Osteocyte (in vitro differentiated cells): Measurements from ENCODE around the gene KCTD20. TPM values are rescaled to one million over a fixed set of nuclear protein-coding genes. Genes with fewer than 3 reads are reported as not detected.
"Not testable (repeated sequence)": the region's sequence is repeated elsewhere in the genome, so short reads cannot be mapped to it uniquely, and the experiment has no call there.

Source experiments
- DNase-seq: peaks from one replicate; pipeline ENCODE4 v3.0.0; 2021; ENCODE audit warnings: mixed read lengths; ENCODE audit not compliant: unreplicated experiment; ENCODE audit errors: extremely low spot score
- H3K27ac Mint-ChIP-seq: one replicate; pipeline ENCODE4 v1.8.0; 2021; ENCODE audit warnings: mild to moderate bottlenecking, mixed read lengths; ENCODE audit not compliant: unreplicated experiment
- H3K27me3 Mint-ChIP-seq: one replicate; pipeline ENCODE4 v1.8.0; 2021; ENCODE audit warnings: mixed read lengths; ENCODE audit not compliant: unreplicated experiment
- H3K36me3 Mint-ChIP-seq: one replicate; pipeline ENCODE4 v1.8.0; 2021; ENCODE audit warnings: mixed read lengths; ENCODE audit not compliant: unreplicated experiment
- H3K4me1 Mint-ChIP-seq: one replicate; pipeline ENCODE4 v1.8.0; 2021; ENCODE audit warnings: mixed read lengths; ENCODE audit not compliant: unreplicated experiment
- H3K4me3 Mint-ChIP-seq: one replicate; pipeline ENCODE4 v1.8.0; 2021; ENCODE audit warnings: mild to moderate bottlenecking, moderate library complexity, mixed read lengths; ENCODE audit not compliant: unreplicated experiment
- H3K9me3 Mint-ChIP-seq: one replicate; pipeline ENCODE4 v1.8.0; 2021; ENCODE audit warnings: mixed read lengths; ENCODE audit not compliant: unreplicated experiment
- CTCF ChIP-seq: fragments of 200-600 bp; sonication (generic); IDR thresholded peaks from 2 replicates; pipeline ENCODE4 v1.5.0; 2021; ENCODE audit warnings: antibody characterized with exemption, mild to moderate bottlenecking, moderate library complexity
- total RNA-seq: library from RNA; stranded (reverse); gene quantifications from 2 replicates; pipeline ENCODE4 v1.2.1, GENCODE V29; 2021

The KCTD20 gene
- total RNA-seq, 1 donor from 2014 or later: 76.3 TPM

- peaks cover 23% of the 10 kb centered on the region for H3K4me1 Mint-ChIP-seq
- H3K27me3 Mint-ChIP-seq: no peaks in the 10 kb centered on the region
- no peak for DNase-seq
- peaks cover 14% of the 10 kb centered on the region for H3K36me3 Mint-ChIP-seq
- no peaks in the 10 kb centered on the region for H3K9me3 Mint-ChIP-seq
- TF ChIP-seq CTCF: no peak
- no peak overlapping the region for H3K27ac Mint-ChIP-seq
- H3K4me3 Mint-ChIP-seq: no peak overlapping the region
These were observed 24.8 kb downstream of the KCTD20 start for GRCh38 chr6:36467625-36468024.

- no peak for DNase-seq
- no peaks in the 10 kb centered on the region for H3K27me3 Mint-ChIP-seq
- no peak for TF ChIP-seq CTCF
- H3K36me3 Mint-ChIP-seq: peaks cover 15% of the 10 kb centered on the region
- H3K4me1 Mint-ChIP-seq: peaks cover 17% of the 10 kb centered on the region
- no peaks in the 10 kb centered on the region for H3K9me3 Mint-ChIP-seq
- peak overlapping the region; percentile 11 for H3K27ac Mint-ChIP-seq
- H3K4me3 Mint-ChIP-seq: no peak overlapping the region
These were observed 26.4 kb downstream of the KCTD20 start for GRCh38 chr6:36469148-36469661.

GRCh38 chr6:36469946-36470345 lies 27.1 kb downstream of the KCTD20 start:
- Mint-ChIP-seq H3K9me3 (no peaks in the 10 kb centered on the region), H3K27ac (no peak overlapping the region), H3K4me1 (peaks cover 21% of the 10 kb centered on the region), H3K27me3 (no peaks in the 10 kb centered on the region), H3K4me3 (no peak overlapping the region), H3K36me3 (peaks cover 17% of the 10 kb centered on the region)
- TF ChIP-seq CTCF: no peak
- no peak for DNase-seq

GRCh38 chr6:36478051-36478526 lies 35.3 kb downstream of the KCTD20 start:
- peaks cover 15% of the 10 kb centered on the region for H3K4me1 Mint-ChIP-seq
- no peak overlapping the region for H3K4me3 Mint-ChIP-seq
- DNase-seq: no peak
- H3K9me3 Mint-ChIP-seq: no peaks in the 10 kb centered on the region
- no peak for TF ChIP-seq CTCF
- H3K27me3 Mint-ChIP-seq: no peaks in the 10 kb centered on the region
- peaks cover 32% of the 10 kb centered on the region for H3K36me3 Mint-ChIP-seq
- H3K27ac Mint-ChIP-seq: no peak overlapping the region

GRCh38 chr6:36479256-36479655 lies 36.5 kb downstream of the KCTD20 start:
- Mint-ChIP-seq H3K36me3 (peaks cover 37% of the 10 kb centered on the region), H3K4me3 (no peak overlapping the region), H3K27ac (no peak overlapping the region), H3K9me3 (no peaks in the 10 kb centered on the region), H3K27me3 (no peaks in the 10 kb centered on the region), H3K4me1 (peaks cover 11% of the 10 kb centered on the region)
- no peak for DNase-seq
- TF ChIP-seq CTCF: no peak

- not testable (repeated sequence) for DNase-seq, H3K27me3 Mint-ChIP-seq, H3K27ac Mint-ChIP-seq, H3K9me3 Mint-ChIP-seq, H3K4me1 Mint-ChIP-seq, H3K4me3 Mint-ChIP-seq
- peaks cover 52% of the 10 kb centered on the region for H3K36me3 Mint-ChIP-seq
These were observed 40.5 kb downstream of the KCTD20 start for GRCh38 chr6:36483326-36483725.
